NCI-H187 (cell line): ENCODE data around the gene MBD1.
"Not testable (repeated sequence)": the region's sequence is repeated elsewhere in the genome, so short reads cannot be mapped to it uniquely, and the experiment has no call there.

ENCODE experiments used
- DNase-seq, 2 experiments: peaks; one replicate each; lab custom pipeline; 2025; lab: John Stamatoyannopoulos, UW

Gene MBD1

DNA sequence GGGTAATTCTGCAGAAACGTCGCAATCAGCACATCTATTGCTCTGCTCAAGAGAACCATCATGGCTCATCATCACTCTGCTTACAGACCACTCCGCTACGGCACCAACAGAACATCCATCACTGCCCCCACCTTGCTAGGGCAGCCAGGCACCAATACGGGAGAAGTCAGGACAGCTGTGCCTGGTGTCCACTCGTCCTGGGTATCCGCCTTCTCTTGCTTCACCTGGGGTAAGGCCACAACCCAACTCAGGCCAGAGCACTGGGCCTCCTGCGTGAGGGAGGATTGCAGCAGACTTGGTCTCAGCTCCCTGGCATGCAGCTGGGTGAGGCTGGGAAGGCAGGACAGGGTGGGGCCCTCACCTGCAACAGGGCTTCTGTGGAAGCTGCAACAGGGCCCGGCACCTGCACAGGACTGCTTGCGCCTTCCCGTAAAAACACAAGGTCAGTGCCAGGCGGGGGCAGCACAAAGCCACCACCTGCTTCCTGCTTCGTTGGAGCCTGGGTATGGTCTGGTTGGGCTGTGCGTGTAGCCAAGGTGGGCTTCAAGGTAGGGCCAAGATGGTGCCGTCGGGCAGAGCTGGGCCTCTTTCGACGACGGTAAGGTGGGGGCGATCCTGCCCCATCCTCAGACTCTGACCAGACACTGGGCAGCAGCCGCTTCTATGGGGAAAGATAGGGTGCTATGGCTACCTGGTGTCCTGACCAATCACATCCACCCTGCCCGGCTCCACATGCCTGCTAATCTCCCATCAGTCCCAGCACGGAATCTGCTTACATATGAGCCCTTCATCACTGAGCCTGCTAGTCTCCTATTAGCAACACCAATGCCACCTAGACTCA, 7.9 kb downstream of the MBD1 start:
- no peak for DNase-seq

DNA sequence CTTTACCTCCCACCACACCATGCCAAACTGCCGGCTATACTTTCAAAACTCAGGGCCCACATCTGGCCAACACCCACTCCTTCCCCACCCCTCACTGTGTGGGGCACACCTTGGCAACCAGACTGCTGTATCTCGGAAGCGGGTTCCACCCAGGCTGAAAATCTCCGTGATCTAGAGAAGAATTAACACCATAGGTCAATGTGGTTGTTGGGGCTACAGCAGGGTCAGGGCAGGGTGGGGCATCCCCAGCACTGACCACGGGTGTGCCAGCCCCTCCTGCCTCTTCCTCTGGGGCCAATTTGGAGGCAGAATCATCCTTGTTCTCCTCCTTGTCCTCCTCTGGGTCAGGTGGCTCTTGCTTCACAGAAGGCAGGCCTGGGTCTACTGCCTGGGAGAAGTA, 8.8 kb downstream of the MBD1 start:
- DNase-seq, result no peak

DNA sequence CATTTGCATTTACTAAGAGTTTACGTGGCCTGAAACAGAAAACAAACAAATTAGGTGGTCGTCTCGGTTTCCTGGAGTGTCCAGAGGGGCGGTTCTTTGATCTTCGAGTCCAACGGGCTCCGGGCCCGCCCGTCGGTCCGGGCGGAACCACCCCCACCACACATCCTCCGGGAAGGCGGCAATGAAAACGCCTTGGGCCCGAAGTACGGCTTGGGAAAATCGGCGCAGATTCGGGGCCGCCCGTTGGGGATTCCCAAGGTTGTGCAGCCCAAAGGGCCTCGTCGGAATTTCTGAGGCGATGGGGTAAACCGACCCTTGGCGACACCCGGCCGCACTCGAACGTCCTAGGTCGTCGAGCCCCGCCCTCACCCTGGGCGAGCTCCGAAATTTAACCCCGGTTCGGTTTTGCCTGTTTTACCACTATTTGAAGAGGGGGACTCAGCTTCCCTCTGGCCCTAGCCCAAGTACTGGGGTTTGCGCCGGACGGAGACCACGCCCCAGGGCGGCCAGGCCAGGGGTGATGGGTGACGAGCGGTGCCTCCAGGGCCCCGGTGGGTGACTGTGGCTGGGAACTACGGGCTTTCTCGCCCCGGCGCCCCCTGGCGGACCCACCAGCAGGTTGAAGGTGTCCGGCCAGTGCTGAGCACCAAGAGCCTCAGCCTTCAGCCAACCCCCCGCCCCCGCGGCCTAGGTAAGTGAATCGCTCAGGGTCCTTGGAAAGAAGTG, 13.1 kb downstream of the MBD1 start:
- DNase-seq, result no peak

DNA sequence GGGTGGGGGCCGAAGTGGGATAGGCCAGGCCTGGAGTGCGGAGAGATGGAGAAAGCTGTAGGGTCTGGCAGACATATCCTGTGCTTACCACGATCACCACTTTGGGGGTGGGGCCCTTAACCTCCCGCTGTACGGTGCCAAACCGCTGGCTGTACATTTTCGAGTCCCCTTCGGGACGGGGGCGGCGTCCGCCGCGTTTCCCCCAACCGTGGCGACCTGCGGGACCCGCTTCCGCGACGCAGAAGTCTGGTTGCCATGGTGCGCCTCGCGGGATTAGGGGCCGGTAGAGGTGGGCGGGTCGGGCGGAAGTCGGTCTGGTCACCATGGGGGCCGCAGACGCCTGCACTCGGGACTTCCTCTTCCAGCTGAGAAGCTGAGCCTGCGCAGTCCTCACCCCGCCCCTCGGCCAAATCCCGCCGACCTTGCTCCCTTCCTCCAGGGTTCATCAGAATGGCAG, 15.0 kb downstream of the MBD1 start, which contains the start of gene CFAP53:
CFAP53 (minus strand) TSS at position 248 of the 457 bp plus-strand sequence; CDS start at position 157, 91 bp downstream.
- peak in 1 of 2 experiments; percentile 59 for DNase-seq

DNA sequence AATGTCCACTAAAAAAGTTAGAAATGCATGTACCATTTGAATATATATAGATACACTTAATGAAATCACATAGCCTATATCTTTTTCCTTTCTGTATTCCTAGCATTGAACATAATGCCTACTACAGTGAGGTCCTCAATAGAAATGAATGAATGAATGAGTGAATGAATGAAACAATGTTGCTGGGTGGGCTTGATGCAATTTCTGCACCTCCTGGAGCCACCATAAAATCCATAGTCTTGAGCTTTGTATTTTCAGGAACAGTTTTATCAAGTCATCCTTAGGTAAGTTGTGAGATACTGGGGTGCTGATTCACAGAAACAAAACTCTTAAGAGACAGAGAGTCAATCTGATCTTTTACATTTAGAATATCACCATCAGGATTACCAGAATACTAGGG, 18.3 kb downstream of the MBD1 start:
- DNase-seq, result no peak

DNA sequence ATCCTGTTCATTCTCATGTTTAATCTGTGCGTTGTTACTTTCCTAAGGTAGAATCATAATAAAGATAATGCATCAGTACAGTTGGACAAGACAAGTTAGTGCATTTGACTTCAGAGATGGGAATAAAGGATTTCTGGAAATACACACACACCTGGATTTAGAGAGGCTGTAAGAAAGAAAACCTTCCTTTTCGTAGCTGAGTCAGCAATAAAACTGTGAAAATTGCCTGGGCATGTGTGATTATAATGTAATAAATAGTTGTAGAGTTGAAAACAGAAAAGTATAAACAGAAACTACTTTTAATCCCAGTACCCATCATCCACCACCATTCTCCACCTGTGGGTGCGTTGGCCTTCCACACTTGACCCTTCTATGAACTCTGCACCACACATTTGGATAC, 30.4 kb downstream of the MBD1 start:
- no peak for DNase-seq

DNA sequence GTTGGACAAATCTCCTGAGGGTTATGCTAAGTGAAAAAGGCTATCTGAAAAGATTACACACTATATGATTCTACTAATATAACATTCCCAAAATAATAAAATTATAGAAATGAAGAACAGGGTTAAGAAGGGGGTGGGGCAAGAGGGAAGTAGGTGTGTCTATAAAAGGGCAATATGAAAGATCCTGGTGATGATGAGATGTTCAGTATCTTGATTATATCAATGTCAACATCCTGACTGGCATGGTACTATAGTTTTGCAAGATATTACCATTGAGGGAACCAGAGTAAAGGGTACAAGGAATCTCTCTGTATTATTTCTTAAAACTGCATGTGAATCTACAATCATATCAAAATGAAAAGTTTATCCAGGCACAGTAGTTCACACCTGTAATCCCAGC, 31.7 kb downstream of the MBD1 start:
- no peak for DNase-seq

DNA sequence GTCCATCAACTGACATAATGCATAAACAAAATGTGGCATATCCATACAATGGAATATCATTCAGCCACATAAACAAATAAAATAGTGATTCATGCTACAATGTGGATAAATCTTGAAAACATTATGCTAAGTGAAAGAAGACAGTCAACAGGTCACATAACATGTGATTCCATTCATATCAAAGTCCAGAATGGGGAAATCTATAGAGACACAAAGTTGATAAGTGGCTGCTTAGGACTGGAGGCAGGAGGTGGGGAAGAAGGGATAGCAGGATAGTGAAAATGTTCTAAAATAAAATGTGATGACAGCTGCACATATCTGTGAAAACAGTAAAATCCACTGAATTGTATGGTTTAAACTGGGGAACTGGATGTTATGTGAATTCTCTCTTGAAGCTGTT, 33.8 kb downstream of the MBD1 start:
- DNase-seq, result no peak

DNA sequence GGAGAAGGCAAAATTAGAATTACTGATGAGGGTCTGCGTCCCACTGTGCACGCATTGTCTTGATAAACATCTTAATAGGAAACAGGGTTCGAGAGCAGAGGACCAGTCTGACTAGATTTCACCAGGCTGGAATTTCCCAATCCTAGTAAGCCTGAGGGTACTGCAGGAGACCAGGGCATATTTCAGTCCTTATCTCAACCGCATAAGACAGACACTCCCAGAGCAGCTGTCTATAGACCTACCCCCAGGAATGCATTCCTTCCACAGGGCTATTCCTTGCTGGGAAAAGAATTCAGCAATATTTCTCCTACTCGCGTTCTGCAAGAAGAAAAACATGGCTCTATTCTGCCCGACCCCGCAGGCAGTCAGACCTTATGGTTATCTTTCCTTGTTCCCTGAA, 39.6 kb downstream of the MBD1 start:
- not testable (repeated sequence) for DNase-seq

GRCh38 chr18:50240080-50240563, 41.2 kb downstream of the MBD1 start:
- no peak for DNase-seq

- DNase-seq, result no peak
Observed at GRCh38 chr18:50232419-50232818, 48.9 kb downstream of the MBD1 start.

GRCh38 chr18:50231621-50232020, 49.7 kb downstream of the MBD1 start:
- no peak for DNase-seq

GRCh38 chr18:50220249-50220648, 61.1 kb downstream of the MBD1 start:
- DNase-seq, result not testable (repeated sequence)
